Kidney (tissue), 14 donors: Measurements from ENCODE around the gene ATF6B. TPM values are rescaled to one million over a fixed set of nuclear protein-coding genes. Genes with fewer than 3 reads are reported as not detected.

Experiments used
- DNase-seq, 5 donors: peaks; one replicate each; pipeline ENCODE4 v3.0.0-alpha.2; 2013 to 2020
- FAIRE-seq: peaks from 2 replicates; lab custom pipeline; 2012; peaks lifted over from hg19 to GRCh38; lab: Jason Lieb, UNC
- H3K27ac ChIP-seq, 2 donors: one replicate each; pipeline ENCODE4 v1.7.0; 2013; ENCODE audit warnings: low read depth in 2 of 2, low read length in 2 of 2, inconsistent platforms in 1 of 2
- H3K27me3 ChIP-seq: one replicate; pipeline ENCODE4 v1.7.1; 2013; ENCODE audit warnings: low read length, inconsistent platforms; ENCODE audit not compliant: control insufficient read depth, insufficient read depth
- H3K36me3 ChIP-seq, 3 donors: one replicate each; pipeline versions ENCODE4 v1.7.0 to v1.7.1; 2013; ENCODE audit warnings: low read length in 3 of 3, control low read depth in 1 of 3, inconsistent platforms in 1 of 3; ENCODE audit not compliant: insufficient read depth in 3 of 3, control insufficient read depth in 2 of 3
- H3K4me1 ChIP-seq, 3 donors: one replicate each; pipeline versions ENCODE4 v1.7.0 to v1.7.1; 2013; ENCODE audit warnings: low read length in 3 of 3, inconsistent platforms in 1 of 3, low read depth in 1 of 3; ENCODE audit not compliant: control insufficient read depth in 2 of 3, insufficient read depth in 2 of 3
- H3K4me3 ChIP-seq, 3 donors: one replicate each; pipeline versions ENCODE4 v1.7.0 to v1.8.1; 2013; ENCODE audit warnings: low read length in 3 of 3, control low read depth in 1 of 3, inconsistent platforms in 1 of 3
- H3K9ac ChIP-seq, 3 donors: one replicate each; pipeline versions ENCODE4 v1.7.0 to v1.7.1; 2013; ENCODE audit warnings: low read length in 3 of 3, control low read depth in 1 of 3, inconsistent platforms in 1 of 3
- H3K9me3 ChIP-seq, 3 donors: one replicate each; pipeline versions ENCODE4 v1.7.0 to v1.7.1; 2013; ENCODE audit warnings: low read length in 3 of 3, control low read depth in 1 of 3, inconsistent platforms in 1 of 3; ENCODE audit not compliant: control insufficient read depth in 2 of 3, insufficient read depth in 1 of 3
- intact Hi-C: fragments of 100-400 bp; cut with DNase I; formaldehyde crosslinking; loops from one replicate; pipeline ENCODE4 v1.11.1; 2022
- polyA plus RNA-seq: library from polyadenylated mRNA; stranded (reverse); fragments of 350-450 nt; fragmentation: Illumina TruSeq; extraction: RNeasy Lipid Tissue Mini Kit (QIAGEN cat#74804); gene quantifications from one replicate; pipeline ENCODE4 v1.2.3, GENCODE V29; 2014; ENCODE audit warnings: low read depth, low replicate concordance; ENCODE audit not compliant: insufficient read depth
- total RNA-seq: library from RNA; stranded (reverse); fragmentation: NEBNext Ultra II Directional; extraction: Animal tissue kit (Norgen Biotek cat#: 25700); gene quantifications from one replicate; pipeline ENCODE4 v1.2.1, GENCODE V29; 2021
- TF ChIP-seq, protein P1 (sequence below): IDR thresholded peaks from 3 replicates; pipeline ENCODE4 v1.5.1; 2012; ENCODE audit warnings: mild to moderate bottlenecking, moderate library complexity, borderline replicate concordance; ENCODE audit not compliant: insufficient read depth; ENCODE audit errors: extremely low read depth
- donor health status: control.
- donor health status: control.
- donor health status: control.
- donor health status: control.
- donor health status: control.
- donor health status: DM: yes; HTN: yes; CAD: no.
- donor health status: Normal renal cell carcinoma (clear cell type).

Gene ATF6B
- total and polyA plus RNA-seq, 2 donors from 2014 or later, result 40.3 to 104 TPM

DNA sequence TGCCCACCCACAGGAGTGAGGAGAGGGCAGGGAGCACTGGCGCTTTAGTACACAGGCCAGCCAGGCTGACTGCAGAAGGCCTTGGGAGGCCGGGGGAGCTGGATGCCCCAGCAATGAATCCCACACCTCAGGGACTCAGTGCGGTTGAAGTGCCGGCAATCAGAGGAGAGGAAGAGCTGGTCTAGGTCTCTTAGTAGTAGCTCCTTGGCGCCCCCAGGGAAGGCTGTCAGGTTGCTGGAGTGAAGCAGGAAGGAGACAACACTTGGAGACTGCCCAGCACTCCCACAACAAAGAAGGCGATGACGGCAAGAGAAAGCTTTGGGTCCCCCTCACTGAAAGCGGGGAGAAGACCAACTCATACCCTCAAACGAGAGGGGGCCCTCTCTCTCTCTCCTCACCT, 10.6 kb downstream of the ATF6B start:
- intact Hi-C loops, result no loop called here
- DNase-seq, result no peak
- H3K27ac ChIP-seq, result no peak overlapping the region
- no peak for FAIRE-seq
- H3K9ac ChIP-seq, result no peak overlapping the region
- TF ChIP-seq, protein P1, sequence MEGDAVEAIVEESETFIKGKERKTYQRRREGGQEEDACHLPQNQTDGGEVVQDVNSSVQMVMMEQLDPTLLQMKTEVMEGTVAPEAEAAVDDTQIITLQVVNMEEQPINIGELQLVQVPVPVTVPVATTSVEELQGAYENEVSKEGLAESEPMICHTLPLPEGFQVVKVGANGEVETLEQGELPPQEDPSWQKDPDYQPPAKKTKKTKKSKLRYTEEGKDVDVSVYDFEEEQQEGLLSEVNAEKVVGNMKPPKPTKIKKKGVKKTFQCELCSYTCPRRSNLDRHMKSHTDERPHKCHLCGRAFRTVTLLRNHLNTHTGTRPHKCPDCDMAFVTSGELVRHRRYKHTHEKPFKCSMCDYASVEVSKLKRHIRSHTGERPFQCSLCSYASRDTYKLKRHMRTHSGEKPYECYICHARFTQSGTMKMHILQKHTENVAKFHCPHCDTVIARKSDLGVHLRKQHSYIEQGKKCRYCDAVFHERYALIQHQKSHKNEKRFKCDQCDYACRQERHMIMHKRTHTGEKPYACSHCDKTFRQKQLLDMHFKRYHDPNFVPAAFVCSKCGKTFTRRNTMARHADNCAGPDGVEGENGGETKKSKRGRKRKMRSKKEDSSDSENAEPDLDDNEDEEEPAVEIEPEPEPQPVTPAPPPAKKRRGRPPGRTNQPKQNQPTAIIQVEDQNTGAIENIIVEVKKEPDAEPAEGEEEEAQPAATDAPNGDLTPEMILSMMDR, result no peak
- H3K36me3 ChIP-seq, result peaks cover 9 to 61% (median 39%) of the 10 kb centered on the region in 3 donors
- no peak overlapping the region for H3K4me3 ChIP-seq
- peaks cover 6 to 17% (median 11%) of the 10 kb centered on the region in 3 donors for H3K4me1 ChIP-seq
- H3K27me3 ChIP-seq, result no peaks in the 10 kb centered on the region
- no peaks in the 10 kb centered on the region for H3K9me3 ChIP-seq

GRCh38 chr6:32116674-32117073, 11.4 kb downstream of the ATF6B start:
- FAIRE-seq (no peak), DNase-seq (no peak)
- Histone ChIP-seq H3K9ac (no peak overlapping the region), H3K36me3 (peaks cover 9 to 55% (median 35%) of the 10 kb centered on the region in 3 donors), H3K9me3 (no peaks in the 10 kb centered on the region), H3K27ac (no peak overlapping the region), H3K4me1 (peaks cover 6 to 17% (median 11%) of the 10 kb centered on the region in 3 donors), H3K4me3 (no peak overlapping the region), H3K27me3 (no peaks in the 10 kb centered on the region)
- intact Hi-C loops, result no loop called here
- TF ChIP-seq, protein P1, result peak; percentile 14

GRCh38 chr6:32115623-32116022, 12.4 kb downstream of the ATF6B start:
- Histone ChIP-seq H3K36me3 (peaks cover 7 to 45% (median 26%) of the 10 kb centered on the region in 3 donors), H3K27ac (no peak overlapping the region), H3K4me1 (peaks cover 6 to 21% (median 11%) of the 10 kb centered on the region in 3 donors), H3K27me3 (no peaks in the 10 kb centered on the region), H3K4me3 (no peak overlapping the region), H3K9ac (no peak overlapping the region), H3K9me3 (no peaks in the 10 kb centered on the region)
- no peak for DNase-seq
- TF ChIP-seq, protein P1, result no peak
- no peak for FAIRE-seq
- intact Hi-C loops, result no loop called here

DNA sequence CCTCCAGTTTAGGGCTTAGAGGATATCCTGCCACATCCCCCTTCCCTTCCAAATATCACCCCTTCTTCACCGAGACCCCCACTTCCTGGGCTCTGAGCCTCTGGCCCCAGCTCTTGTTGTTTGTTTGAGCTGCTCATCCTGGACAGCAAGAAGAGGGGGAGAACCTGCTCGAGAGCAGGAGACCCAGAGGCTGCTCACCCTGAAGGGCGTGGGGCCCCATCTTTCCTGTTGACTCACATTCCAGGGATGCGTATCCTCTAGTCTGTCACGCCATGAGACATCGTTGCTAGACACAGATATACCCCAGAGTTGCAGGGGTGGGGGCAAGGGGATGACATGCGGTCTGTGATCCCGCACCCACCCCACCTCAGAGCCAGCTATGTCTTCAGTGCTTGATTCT, 13.2 kb downstream of the ATF6B start:
- peaks cover 6 to 23% (median 11%) of the 10 kb centered on the region in 3 donors for H3K4me1 ChIP-seq
- FAIRE-seq, result no peak

More for the DNA sequence above, 13.2 kb downstream of the ATF6B start:
- H3K9me3 ChIP-seq, result no peaks in the 10 kb centered on the region
- peak overlapping the region; percentile 7 to 16 for H3K27ac ChIP-seq
- no peak overlapping the region for H3K9ac ChIP-seq
- DNase-seq, result no peak
- no peak overlapping the region for H3K4me3 ChIP-seq
- H3K27me3 ChIP-seq, result no peaks in the 10 kb centered on the region
- TF ChIP-seq, protein P1, result no peak
- intact Hi-C loops, result no loop called here
- peaks cover 6 to 42% (median 25%) of the 10 kb centered on the region in 3 donors for H3K36me3 ChIP-seq
